ENCODE results near the gene ACTL10. TPM values are rescaled to one million over a fixed set of nuclear protein-coding genes. Genes with fewer than 3 reads are reported as not detected.

ACTL10 gene
- total and polyA plus RNA-seq, 2 of the 13 experiments (the other 11 are each of a cell fraction or from before 2014, with no cell fraction given), result not detected

GRCh38 chr20:33674294-33675135, 7.8 kb downstream of the ACTL10 start, which contains the start of gene NECAB3 (continued):
- TF ChIP-seq ZUFSP (CRISPR knock-in tag; IDR thresholded peaks at IDR 0.05; ENCODE audit: borderline replicate concordance) (no peak), PRDM10 (CRISPR knock-in tag; IDR thresholded peaks at IDR 0.05; ENCODE audit: low read depth) (no peak), BCL3 (CRISPR knock-in tag; IDR thresholded peaks at IDR 0.05) (peak; percentile 86; the same call in 1 of the 2 replicates), RXRA (CRISPR knock-in tag; IDR thresholded peaks at IDR 0.05) (peak; percentile 54; the same call in 1 of the 2 replicates), ZNF883 (CRISPR knock-in tag; IDR thresholded peaks at IDR 0.05; ENCODE audit: not compliant biosample characterization) (peak; percentile 57), ZNF34 (CRISPR knock-in tag; IDR thresholded peaks at IDR 0.05; ENCODE audit: borderline replicate concordance) (0 out of 2 replicates have a peak, but pooled peaks have one; percentile 82), PATZ1 (CRISPR knock-in tag; IDR thresholded peaks at IDR 0.05) (peak; percentile 70), RFX5 (IDR thresholded peaks at IDR 0.05; ENCODE audit: low read depth, low read length) (no peak), ZNF18 (CRISPR knock-in tag; IDR thresholded peaks at IDR 0.05; ENCODE audit: insufficient replicate concordance) (peak; percentile 81), RFXAP (CRISPR knock-in tag; IDR thresholded peaks at IDR 0.05; ENCODE audit: borderline replicate concordance) (peak; percentile 91; the same call in 1 of the 2 replicates), NCOA1 (CRISPR knock-in tag; IDR thresholded peaks at IDR 0.05) (no peak), RFX3 (CRISPR knock-in tag; IDR thresholded peaks at IDR 0.05) (no peak), RAD21 (CRISPR knock-in tag; IDR thresholded peaks at IDR 0.05) (peak; percentile 80), CERS6 (CRISPR knock-in tag; IDR thresholded peaks at IDR 0.05) (0 out of 2 replicates have a peak, but pooled peaks have one; percentile 34)
